Osteocyte (in vitro differentiated cells): ENCODE measurements around the gene MOV10L1. TPM values are rescaled to one million over a fixed set of nuclear protein-coding genes. Genes with fewer than 3 reads are reported as not detected.

Experiments
- DNase-seq: peaks from one replicate; pipeline ENCODE4 v3.0.0; 2021; ENCODE audit warnings: mixed read lengths; ENCODE audit not compliant: unreplicated experiment; ENCODE audit errors: extremely low spot score
- H3K27ac Mint-ChIP-seq: one replicate; pipeline ENCODE4 v1.8.0; 2021; ENCODE audit warnings: mild to moderate bottlenecking, mixed read lengths; ENCODE audit not compliant: unreplicated experiment
- H3K27me3 Mint-ChIP-seq: one replicate; pipeline ENCODE4 v1.8.0; 2021; ENCODE audit warnings: mixed read lengths; ENCODE audit not compliant: unreplicated experiment
- H3K36me3 Mint-ChIP-seq: one replicate; pipeline ENCODE4 v1.8.0; 2021; ENCODE audit warnings: mixed read lengths; ENCODE audit not compliant: unreplicated experiment
- H3K4me1 Mint-ChIP-seq: one replicate; pipeline ENCODE4 v1.8.0; 2021; ENCODE audit warnings: mixed read lengths; ENCODE audit not compliant: unreplicated experiment
- H3K4me3 Mint-ChIP-seq: one replicate; pipeline ENCODE4 v1.8.0; 2021; ENCODE audit warnings: mild to moderate bottlenecking, moderate library complexity, mixed read lengths; ENCODE audit not compliant: unreplicated experiment
- H3K9me3 Mint-ChIP-seq: one replicate; pipeline ENCODE4 v1.8.0; 2021; ENCODE audit warnings: mixed read lengths; ENCODE audit not compliant: unreplicated experiment
- CTCF ChIP-seq: fragments of 200-600 bp; sonication (generic); IDR thresholded peaks from 2 replicates; pipeline ENCODE4 v1.5.0; 2021; ENCODE audit warnings: antibody characterized with exemption, mild to moderate bottlenecking, moderate library complexity
- total RNA-seq: library from RNA; stranded (reverse); gene quantifications from 2 replicates; pipeline ENCODE4 v1.2.1, GENCODE V29; 2021

The MOV10L1 gene
- total RNA-seq, 1 donor from 2014 or later = 1.4 TPM

- DNase-seq = no peak
- Mint-ChIP-seq H3K4me1 (peaks cover 18% of the 10 kb centered on the region), H3K4me3 (no peak overlapping the region), H3K27me3 (peaks cover 6% of the 10 kb centered on the region), H3K27ac (no peak overlapping the region), H3K36me3 (no peaks in the 10 kb centered on the region), H3K9me3 (no peaks in the 10 kb centered on the region)
- no peak for TF ChIP-seq CTCF
Observed at GRCh38 chr22:50056214-50056972, 33.4 kb upstream of the MOV10L1 start.

- Mint-ChIP-seq H3K9me3 (no peaks in the 10 kb centered on the region), H3K4me1 (peaks cover 18% of the 10 kb centered on the region), H3K27ac (no peak overlapping the region), H3K36me3 (no peaks in the 10 kb centered on the region), H3K27me3 (peaks cover 2% of the 10 kb centered on the region), H3K4me3 (no peak overlapping the region)
- no peak for TF ChIP-seq CTCF
- DNase-seq = no peak
Observed at GRCh38 chr22:50057278-50058060, 32.3 kb upstream of the MOV10L1 start.

DNA sequence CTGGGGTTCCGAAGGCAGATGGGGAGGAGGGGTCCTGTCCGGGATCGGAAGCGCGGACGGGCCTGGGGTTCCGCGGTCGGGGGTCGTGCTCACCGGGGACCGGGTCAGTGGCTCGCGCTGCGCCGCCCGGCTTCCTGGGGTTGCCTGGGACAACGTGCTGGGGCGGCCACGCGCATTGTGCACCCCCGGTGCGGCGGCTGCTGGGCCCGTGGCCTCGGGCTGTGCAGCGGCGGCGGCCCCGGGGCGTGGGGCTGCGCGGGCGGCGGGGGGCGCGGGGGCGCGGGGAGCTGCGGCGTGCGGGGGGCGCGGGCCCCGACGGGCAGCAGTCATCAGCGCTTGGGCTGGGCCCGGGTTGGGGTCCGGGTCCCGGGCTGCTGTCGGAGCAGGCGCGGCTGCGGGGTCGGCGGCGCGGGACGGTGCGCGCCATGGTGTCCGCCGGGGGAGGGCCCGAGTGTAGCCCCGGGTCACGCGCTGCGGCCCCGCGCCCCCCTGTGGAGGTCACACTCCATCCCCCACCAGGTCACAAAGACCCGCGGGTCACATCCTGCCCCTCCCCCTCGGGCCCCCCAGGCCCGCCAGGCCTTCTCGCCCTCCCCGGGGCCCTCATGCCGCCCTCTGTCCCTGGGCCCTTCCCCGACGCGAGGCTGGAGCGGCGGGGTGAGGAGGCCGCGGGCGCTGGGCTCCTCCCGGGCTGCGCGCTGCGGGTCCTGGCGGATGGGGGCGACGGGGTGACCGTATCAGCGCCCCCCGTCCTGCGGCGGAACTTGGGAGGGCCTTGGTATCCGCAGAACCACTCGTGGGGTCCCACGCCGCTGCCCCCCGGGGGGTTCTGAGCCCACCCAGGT lies 31.5 kb upstream of the MOV10L1 start, which contains the start of gene TTLL8:
TTLL8 (minus strand) TSS at position 238 of the 845 bp plus-strand sequence.
- peak within 1 kb of the TSS; percentile 50 for H3K4me3 Mint-ChIP-seq
- H3K27me3 Mint-ChIP-seq = peaks cover 2% of the 10 kb centered on the region
- no peaks in the 10 kb centered on the region for H3K9me3 Mint-ChIP-seq
- no peak for DNase-seq
- H3K36me3 Mint-ChIP-seq = no peaks in the 10 kb centered on the region
- H3K4me1 Mint-ChIP-seq = peaks cover 18% of the 10 kb centered on the region
- peak within 1 kb of the TSS; percentile 21 for H3K27ac Mint-ChIP-seq
- no peak for TF ChIP-seq CTCF

DNA sequence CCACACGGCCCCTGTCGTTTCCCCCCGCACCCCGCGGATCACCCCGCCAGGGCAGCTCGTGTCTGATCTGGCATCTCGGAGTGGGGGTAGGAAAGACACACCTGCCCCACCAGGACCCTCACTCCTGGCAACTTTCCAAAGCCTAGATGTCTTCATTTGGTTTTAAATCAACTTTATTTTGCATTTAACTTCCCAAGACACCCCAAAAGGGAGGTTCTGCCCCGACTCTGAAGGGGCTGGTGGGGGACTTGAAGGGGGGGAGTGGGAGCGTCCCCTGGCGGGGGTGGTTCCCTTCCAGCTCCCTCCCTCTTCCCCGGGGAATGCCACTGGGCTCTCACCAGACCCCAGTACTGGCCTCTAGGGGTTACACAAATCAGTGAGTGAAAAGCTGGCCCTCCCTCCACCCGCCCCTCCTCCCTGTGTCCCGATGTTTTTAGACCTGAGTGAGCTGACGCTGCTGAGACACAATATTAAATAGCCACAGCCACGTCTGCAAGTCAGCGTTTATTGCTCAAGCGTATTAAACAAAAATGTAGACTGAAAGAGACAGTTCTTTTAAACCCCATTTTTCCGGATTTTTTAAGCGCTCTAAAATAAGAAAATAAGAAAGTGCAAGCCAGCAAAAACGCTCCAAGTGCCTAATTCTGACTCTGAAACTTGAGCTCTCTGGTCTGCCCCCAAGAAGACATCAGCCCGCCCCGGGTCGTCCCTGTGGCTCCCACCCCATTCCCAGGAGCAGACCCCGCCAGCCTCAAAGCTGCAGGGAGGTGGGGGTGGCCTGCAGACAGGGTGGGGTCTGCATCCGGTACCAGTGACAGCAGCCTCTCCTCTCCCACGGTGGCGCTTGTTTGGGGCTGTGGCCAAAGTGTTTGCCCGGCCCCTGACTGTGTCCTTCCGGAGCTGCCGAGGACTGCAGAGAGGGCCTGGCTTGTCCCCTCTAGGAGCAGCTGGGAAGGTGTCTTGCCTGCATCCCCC lies 30.6 kb upstream of the MOV10L1 start:
- Mint-ChIP-seq H3K9me3 (no peaks in the 10 kb centered on the region), H3K36me3 (no peaks in the 10 kb centered on the region), H3K27ac (peak overlapping the region; percentile 21), H3K27me3 (peaks cover 2% of the 10 kb centered on the region), H3K4me3 (peak overlapping the region; percentile 50), H3K4me1 (peaks cover 18% of the 10 kb centered on the region)
- no peak for DNase-seq
- TF ChIP-seq CTCF = peak; percentile 29
